Gastrocnemius medialis (tissue), 4 donors: ENCODE results near the gene AGAP1.

Source experiments
- POLR2A ChIP-seq, 2 donors: fragments of 450-650 bp; IDR thresholded peaks; one replicate each; pipeline ENCODE4 v1.6.1; 2017; ENCODE audit warnings: antibody characterized with exemption in 2 of 2, mild to moderate bottlenecking in 2 of 2, moderate library complexity in 2 of 2
- TF ChIP-seq, protein P1 (sequence below), 5 experiments: fragments of 450-650 bp in 3 of 5; fragments of 200-600 bp in 2 of 5; sonication (generic) in 2 of 5; IDR thresholded peaks in 4 of 5; conservative IDR thresholded peaks in 1 of 5; 1 replicate in 4 of 5; 2 replicates in 1 of 5; pipeline ENCODE4 v1.5.1; 2016 to 2019; ENCODE audit warnings: antibody characterized with exemption in 5 of 5, mild to moderate bottlenecking in 3 of 5, moderate library complexity in 3 of 5

DNA sequence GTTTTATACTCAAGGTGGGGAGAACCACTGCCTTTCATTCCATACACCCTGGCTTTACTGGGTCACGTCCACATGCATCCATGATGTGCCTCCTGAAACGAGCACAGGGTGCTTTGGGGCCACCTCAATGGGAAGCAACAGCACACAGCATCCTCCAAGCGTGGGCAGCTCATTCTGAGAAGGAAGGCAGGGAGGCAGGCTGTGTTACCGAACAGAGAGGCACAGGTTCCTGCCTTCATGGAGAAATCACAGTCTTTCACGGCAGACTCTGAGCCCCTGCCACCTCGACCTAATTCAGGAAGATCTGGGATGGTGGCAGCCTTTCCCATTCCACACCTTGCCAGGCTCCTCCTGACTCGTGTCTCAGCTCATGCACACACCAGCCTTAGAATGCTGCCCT lies 544.3 kb downstream of the AGAP1 start:
- TF ChIP-seq, protein P1, sequence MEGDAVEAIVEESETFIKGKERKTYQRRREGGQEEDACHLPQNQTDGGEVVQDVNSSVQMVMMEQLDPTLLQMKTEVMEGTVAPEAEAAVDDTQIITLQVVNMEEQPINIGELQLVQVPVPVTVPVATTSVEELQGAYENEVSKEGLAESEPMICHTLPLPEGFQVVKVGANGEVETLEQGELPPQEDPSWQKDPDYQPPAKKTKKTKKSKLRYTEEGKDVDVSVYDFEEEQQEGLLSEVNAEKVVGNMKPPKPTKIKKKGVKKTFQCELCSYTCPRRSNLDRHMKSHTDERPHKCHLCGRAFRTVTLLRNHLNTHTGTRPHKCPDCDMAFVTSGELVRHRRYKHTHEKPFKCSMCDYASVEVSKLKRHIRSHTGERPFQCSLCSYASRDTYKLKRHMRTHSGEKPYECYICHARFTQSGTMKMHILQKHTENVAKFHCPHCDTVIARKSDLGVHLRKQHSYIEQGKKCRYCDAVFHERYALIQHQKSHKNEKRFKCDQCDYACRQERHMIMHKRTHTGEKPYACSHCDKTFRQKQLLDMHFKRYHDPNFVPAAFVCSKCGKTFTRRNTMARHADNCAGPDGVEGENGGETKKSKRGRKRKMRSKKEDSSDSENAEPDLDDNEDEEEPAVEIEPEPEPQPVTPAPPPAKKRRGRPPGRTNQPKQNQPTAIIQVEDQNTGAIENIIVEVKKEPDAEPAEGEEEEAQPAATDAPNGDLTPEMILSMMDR (IDR thresholded peaks at IDR 0.05 in 4 of 5, conservative IDR thresholded peaks at IDR 0.05 in 1 of 5), result no peak
- TF ChIP-seq POLR2A (IDR thresholded peaks at IDR 0.05), result no peak
